SK-MEL-5 (cell line): ENCODE results near the gene CLEC2D. TPM values are rescaled to one million over a fixed set of nuclear protein-coding genes. Genes with fewer than 3 reads are reported as not detected.
"Not testable (repeated sequence)": the region's sequence is repeated elsewhere in the genome, so short reads cannot be mapped to it uniquely, and the experiment has no call there.

Experiments used
- DNase-seq: peaks from one replicate; pipeline ENCODE4 v3.0.0-alpha.2; 2016; ENCODE audit warnings: low read depth, low spot score
- in situ Hi-C: cut with HindIII; loops from 2 replicates; pipeline ENCODE4 v1.10.0; 2016; ENCODE audit warnings: low sequenced_read_pairs, high pct_unique_total_duplicates, low pct_unique_long_range_greater_than_20kb
- small RNA-seq, 2 experiments: library from RNA; depleted of rRNA; stranded (forward); fragments of <200 nt; gene quantifications; one replicate each; pipeline ENCODE3, GENCODE V24; 2014
- total RNA-seq: library from RNA; depleted of rRNA; stranded (reverse); fragments of >200 nt; shearing (Covaris generic); gene quantifications from 2 replicates; pipeline ENCODE4 v1.2.3, GENCODE V29; 2014; rRNA removed

CLEC2D gene
- total RNA-seq, 1 experiment from 2014 or later = 3.2 TPM

DNA sequence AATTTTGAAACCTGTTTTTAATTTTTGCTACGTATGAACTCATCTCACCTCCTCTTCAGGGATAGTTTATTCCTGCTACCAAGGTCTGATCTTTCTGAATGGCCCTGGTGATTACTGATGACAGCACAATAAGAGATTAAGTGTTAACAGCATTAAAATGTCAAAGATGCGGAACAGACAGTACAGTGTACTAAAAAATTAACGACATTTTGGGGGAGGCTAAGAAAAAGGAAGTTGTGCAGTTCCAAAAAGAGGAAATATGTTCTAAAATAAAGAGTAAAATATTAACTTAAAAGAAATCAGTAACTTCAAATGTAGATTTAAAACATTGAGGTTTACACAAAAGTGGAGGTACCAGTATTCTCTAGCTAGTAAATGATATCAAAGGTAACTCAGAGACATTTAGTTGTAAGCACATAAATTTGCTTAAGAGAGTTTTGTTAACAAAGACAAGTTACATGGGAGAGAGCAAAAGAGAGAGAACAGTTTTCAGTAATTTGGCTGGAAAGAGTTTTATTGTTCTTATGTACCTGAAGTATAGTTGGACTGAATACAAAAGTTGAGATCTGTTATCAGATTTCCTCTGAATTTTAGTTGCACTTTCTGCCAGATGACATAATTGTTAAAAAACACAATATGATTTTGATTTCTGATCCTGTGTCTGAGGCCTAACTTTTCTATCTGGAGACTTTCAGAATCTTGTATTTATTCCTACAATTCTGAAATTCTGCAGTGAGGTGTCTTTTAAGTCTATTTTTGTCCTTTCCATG is 67.6 kb downstream of the CLEC2D start:
- in situ Hi-C loops = no loop called here
- DNase-seq = no peak

DNA sequence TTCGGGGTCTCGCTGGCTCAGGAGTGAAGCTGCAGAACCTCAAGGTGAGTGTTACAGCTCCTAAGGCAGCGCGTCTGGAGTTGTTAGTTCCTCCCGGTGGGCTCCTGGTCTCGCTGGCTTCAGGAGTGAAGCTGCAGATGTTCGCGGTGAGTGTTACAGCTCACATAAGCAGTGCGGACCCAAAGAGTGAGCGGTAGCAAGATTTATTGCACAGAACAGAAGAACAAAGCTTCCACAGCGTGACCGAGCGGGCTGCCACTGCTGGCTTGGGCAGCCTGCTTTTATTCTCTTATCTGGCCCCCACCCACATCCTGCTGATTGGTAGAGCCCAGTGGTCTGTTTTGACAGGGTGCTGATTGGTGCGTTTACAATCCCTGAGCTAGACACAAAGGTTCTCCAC is 69.4 kb downstream of the CLEC2D start:
- in situ Hi-C loops = not testable (repeated sequence)

DNA sequence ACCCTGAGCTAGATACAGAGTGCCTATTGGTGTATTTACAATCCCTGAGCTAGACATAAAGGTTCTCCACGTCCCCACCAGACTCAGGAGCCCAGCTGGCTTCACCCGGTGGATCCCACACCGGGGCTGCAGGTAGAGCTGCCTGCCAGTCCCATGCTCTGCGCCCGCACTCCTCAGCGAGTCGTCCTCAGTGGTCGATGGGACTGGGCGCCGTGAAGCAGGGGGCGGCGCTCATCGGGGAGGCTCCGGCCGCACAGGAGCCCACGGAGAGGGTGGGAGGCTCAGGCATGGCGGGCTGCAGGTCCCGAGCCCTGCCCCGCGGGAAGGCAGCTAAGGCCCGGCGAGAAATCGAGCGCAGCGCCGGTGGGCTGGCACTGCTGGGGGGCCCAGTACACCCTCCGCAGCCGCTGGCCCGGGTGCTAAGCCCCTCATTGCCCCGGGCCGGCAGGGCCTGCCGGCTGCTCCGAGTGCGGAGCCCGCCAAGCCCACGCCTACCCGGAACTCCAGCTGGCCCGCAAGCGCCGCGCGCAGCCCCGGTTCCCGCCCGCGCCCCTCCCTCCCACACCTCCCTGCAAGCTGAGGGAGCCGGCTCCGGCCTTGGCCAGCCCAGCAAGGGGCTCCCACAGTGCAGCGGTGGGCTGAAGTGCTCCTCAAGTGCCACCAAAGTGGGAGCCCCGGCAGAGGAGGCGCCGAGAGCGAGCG is 70.0 kb downstream of the CLEC2D start:
- in situ Hi-C loops, DNase-seq: not testable (repeated sequence)

More for the DNA sequence above, 69.4 kb downstream of the CLEC2D start:
- DNase-seq = not testable (repeated sequence)

DNA sequence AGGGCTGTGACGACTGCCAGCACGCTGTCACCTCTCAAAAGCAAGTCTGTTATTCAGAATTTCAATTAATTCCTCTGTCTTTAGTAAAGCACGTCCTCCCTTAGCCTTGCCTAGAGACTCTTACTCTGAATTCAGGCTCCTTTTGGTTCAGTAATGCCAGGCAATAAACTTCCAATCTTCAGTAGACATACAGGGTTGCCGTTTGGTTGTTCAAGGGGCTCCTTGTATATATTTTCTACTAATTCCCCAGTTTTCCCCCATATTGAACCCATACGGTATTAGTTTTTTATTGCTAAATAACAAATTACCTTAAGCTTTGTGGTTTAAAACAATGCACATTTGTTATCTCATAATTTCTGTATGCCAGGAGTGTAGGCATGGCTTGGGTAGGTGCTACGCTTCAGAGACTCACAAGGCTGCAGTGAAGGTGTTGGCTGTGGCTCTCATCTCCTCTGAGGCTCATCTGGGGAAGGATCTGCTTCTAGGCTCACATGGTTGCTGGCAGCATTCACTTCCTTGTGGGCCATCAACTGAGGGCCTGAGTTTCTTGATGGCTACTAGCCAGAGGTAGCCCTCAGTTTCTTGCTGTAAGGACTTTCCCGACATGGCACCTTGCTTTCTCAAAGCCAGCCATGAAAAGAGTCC is 70.7 kb downstream of the CLEC2D start:
- in situ Hi-C loops = no loop called here
- no peak for DNase-seq

- in situ Hi-C loops = no loop called here
Measured at GRCh38 chr12:9741726-9742125, 72.2 kb downstream of the CLEC2D start.

DNA sequence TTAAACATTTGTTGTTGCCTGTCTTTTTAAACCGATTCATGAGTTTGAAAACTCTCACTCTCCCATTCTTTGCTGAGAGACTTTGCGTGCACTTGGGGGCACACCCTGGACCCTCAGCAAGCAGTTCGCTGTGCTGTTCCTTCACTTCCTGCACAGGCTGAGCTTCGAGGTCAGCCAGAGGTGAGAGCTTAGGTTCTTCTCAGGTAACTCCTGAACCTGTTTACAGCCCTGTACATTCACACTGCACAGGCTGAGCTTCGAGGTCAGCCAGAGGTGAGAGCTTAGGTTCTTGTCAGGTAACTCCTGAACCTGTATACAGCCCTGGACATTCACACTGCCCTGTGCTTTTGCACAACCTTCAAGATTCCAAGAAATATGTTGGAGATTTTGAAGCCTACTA is 73.1 kb downstream of the CLEC2D start:
- in situ Hi-C loops = no loop called here
- no peak for DNase-seq

More at GRCh38 chr12:9741726-9742125, 72.2 kb downstream of the CLEC2D start:
- no peak for DNase-seq

DNA sequence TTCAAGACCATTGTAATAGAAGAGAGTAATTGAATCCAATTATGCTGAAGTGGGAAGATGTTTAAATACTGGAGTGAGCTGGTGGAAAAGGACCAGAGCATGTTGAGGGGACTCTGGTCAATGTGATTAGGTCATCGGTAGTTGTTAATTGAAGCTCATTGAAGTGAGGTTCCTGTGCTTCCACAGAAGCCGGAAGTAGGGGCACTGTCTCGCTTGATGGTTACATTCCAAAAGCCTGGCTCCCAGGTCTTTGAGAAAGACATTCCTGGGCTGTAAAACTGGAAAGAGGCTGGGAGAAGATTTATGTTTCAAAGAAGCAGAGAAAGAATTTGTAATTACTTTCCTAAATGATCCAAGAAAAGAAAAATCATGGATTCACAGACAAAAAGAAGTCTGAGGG is 75.7 kb downstream of the CLEC2D start:
- in situ Hi-C loops = no loop called here
- DNase-seq = no peak

Small RNA genes lying within 50 kb of the gene (small RNA-seq; reads per million reads assigned to genes)
- gene AC010186.4 = 0 reads per million in 2 experiments
- 0 reads per million in 2 experiments for gene RNU6-700P

Other genes starting within 250 kb of the CLEC2D start
- not detected in 2 replicates for gene KLRB1, start 61.8 kb upstream of the CLEC2D start, total RNA-seq
- not detected in 2 replicates for gene CLECL1, start 63.4 kb downstream of the CLEC2D start, total RNA-seq
- gene CD69, start 91.2 kb downstream of the CLEC2D start, total RNA-seq = not detected in 2 replicates
- gene KLRF1, start 157.8 kb downstream of the CLEC2D start, total RNA-seq = not detected in 2 replicates
- gene CLEC2B, start 199.6 kb downstream of the CLEC2D start, total RNA-seq = 13.0 and 13.1 TPM in 2 replicates
- gene KLRF2, start 211.8 kb downstream of the CLEC2D start, total RNA-seq = not detected in 2 replicates